Measurements from ENCODE around the gene AKR1C2.
A peak's percentile ranks its signal among the peaks of the same experiment; 100 is the strongest.
"Not testable (repeated sequence)": the region's sequence is repeated elsewhere in the genome, so short reads cannot be mapped to it uniquely, and the experiment has no call there.

The AKR1C2 gene

DNA sequence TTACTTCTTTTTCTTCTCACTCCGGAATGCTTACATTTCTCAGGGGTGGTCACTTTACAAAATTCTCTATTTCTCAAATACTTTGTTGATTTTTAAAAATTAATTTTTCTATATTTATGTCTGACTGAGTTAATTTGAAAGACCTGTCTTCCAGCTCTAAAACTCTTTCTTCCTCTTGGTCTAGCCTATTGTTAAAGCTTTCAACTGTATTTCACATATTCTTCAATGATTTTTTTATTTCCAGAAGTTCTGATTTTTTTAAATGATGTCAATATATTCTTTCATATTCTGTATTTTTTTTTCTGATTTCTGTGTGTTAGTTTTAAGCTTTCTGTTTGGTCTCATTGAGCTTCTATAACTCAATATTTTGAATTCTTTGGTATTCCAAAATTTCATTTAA, 27.3 kb upstream of the AKR1C2 start:
- H3K36me3 ChIP-seq (ENCODE audit: control insufficient read depth in 2 of 2, insufficient read depth in 1 of 2, low read length in 2 of 2) = no peaks in the 10 kb centered on the region
- no peak overlapping the region for H3K27ac ChIP-seq (ENCODE audit: extremely low read depth, low read depth, low read length)
- TF ChIP-seq, protein P1, sequence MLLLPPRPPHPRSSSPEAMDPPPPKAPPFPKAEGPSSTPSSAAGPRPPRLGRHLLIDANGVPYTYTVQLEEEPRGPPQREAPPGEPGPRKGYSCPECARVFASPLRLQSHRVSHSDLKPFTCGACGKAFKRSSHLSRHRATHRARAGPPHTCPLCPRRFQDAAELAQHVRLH (tag by site-specific recombination; IDR thresholded peaks at IDR 0.05) = no peak
- no peak for TF ChIP-seq OVOL3 (tag by site-specific recombination; IDR thresholded peaks at IDR 0.05)
- TF ChIP-seq, protein P2, sequence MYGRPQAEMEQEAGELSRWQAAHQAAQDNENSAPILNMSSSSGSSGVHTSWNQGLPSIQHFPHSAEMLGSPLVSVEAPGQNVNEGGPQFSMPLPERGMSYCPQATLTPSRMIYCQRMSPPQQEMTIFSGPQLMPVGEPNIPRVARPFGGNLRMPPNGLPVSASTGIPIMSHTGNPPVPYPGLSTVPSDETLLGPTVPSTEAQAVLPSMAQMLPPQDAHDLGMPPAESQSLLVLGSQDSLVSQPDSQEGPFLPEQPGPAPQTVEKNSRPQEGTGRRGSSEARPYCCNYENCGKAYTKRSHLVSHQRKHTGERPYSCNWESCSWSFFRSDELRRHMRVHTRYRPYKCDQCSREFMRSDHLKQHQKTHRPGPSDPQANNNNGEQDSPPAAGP (tag by site-specific recombination; IDR thresholded peaks at IDR 0.05) = no peak
- TF ChIP-seq ZXDB (tag by site-specific recombination; IDR thresholded peaks at IDR 0.05) = no peak
- TF ChIP-seq ZNF670 (tag by site-specific recombination; IDR thresholded peaks at IDR 0.05; ENCODE audit: low read depth) = no peak
- no peak for TF ChIP-seq ZNF174 (tag by site-specific recombination; IDR thresholded peaks at IDR 0.05)
- no peak for TF ChIP-seq ZNF768 (tag by site-specific recombination; IDR thresholded peaks at IDR 0.05)
- peak; percentile 43 for TF ChIP-seq SETDB1 (IDR thresholded peaks at IDR 0.05; ENCODE audit: insufficient read length, low read length)
- no peak overlapping the region for H3K4me3 ChIP-seq (ENCODE audit: low read depth, low read length)
- ChIA-PET POLR2A (no interaction called here), CTCF (interaction anchor here (1.5 kb wide), 1 partner anchor 181 kb away, joined by 4 read pairs; no protein-coding TSS in a partner anchor)
- H3K9me3 ChIP-seq (ENCODE audit: control insufficient read depth, insufficient read depth, low read depth, low read length) = no peaks in the 10 kb centered on the region
- H3K4me1 ChIP-seq (ENCODE audit: control insufficient read depth, insufficient read depth, low read length) = no peaks in the 10 kb centered on the region

DNA sequence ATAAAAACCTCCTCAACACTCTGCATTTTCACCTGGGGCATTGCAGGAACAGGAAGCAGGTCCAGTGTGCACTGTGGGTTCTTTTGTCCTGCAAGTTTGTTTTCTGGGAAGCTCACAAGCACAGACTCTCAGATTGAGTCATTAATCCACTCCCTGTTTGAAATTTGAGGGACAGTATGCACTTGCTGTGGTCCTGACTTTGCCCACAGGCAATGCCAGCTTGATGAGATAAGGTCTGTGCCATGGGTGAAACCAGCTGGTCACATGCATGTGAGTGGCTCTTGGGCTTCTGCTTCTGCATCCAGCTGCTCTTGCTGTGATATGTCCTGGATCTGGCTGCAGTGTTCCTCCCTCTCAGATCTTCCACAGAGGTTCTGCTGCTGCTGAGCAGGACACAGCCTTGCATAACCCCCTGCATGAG, 21.8 kb upstream of the AKR1C2 start:
- CTCF ChIA-PET = interaction anchor here (0.5 to 0.8 kb wide), 3 partner anchors 257 to 1029 kb away, joined by 3 to 4 read pairs (median 3); no protein-coding TSS in a partner anchor
- H3K36me3 ChIP-seq (ENCODE audit: control insufficient read depth in 2 of 2, insufficient read depth in 1 of 2, low read length in 2 of 2); H3K4me1 ChIP-seq (ENCODE audit: control insufficient read depth, insufficient read depth, low read length); H3K4me3 ChIP-seq (ENCODE audit: low read depth, low read length); H3K27ac ChIP-seq (ENCODE audit: extremely low read depth, low read depth, low read length); POLR2A ChIA-PET; H3K9me3 ChIP-seq (ENCODE audit: control insufficient read depth, insufficient read depth, low read depth, low read length): not testable (repeated sequence)

DNA sequence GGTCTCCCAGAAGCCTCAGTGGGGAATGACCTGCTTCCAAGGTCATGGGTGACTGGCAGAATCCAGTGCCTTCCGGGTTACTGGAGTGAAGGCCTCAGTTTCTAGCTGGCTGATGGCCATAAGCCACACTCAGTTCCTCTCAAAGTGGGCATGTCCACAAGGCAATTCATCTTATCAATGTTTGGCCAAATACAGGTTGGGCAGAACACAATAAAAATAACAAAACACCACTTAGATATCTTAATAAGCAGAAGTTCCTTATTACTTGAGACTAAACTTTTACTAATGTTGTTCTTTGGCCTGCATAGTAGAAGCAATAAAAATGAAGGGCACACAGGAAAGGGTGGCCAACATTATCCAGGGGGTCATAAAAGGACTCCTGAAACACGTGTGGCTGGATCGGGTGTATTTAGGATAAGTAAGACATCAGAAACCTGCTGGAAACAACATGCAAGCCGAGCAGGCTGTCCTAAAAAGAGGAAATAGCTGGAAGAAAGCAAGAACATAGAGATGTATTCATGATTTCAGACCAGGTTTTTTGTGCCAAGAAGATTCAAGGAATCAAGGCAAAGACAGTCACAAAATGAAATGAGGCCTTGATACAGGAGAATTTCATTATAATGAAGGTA, 19.6 kb upstream of the AKR1C2 start:
- CTCF ChIA-PET = interaction anchor here (0.8 to 1.2 kb wide), 2 partner anchors 67 to 174 kb away, joined by 3 to 5 read pairs; no protein-coding TSS in a partner anchor
- Histone ChIP-seq H3K9me3 (ENCODE audit: control insufficient read depth, insufficient read depth, low read depth, low read length) (no peaks in the 10 kb centered on the region), H3K36me3 (ENCODE audit: control insufficient read depth in 2 of 2, insufficient read depth in 1 of 2, low read length in 2 of 2) (no peaks in the 10 kb centered on the region), H3K4me1 (ENCODE audit: control insufficient read depth, insufficient read depth, low read length) (no peaks in the 10 kb centered on the region), H3K4me3 (ENCODE audit: low read depth, low read length) (no peak overlapping the region), H3K27ac (ENCODE audit: extremely low read depth, low read depth, low read length) (no peak overlapping the region)
- TF ChIP-seq ZNF302 (tag by site-specific recombination; IDR thresholded peaks at IDR 0.05; ENCODE audit: low read depth) (no peak), ZNF169 (tag by site-specific recombination; IDR thresholded peaks at IDR 0.05) (no peak), EGR2 (tag by site-specific recombination; IDR thresholded peaks at IDR 0.05; ENCODE audit: low read depth) (no peak), ZNF202 (tag by site-specific recombination; IDR thresholded peaks at IDR 0.05; ENCODE audit: borderline replicate concordance) (no peak), ZNF404 (tag by site-specific recombination; IDR thresholded peaks at IDR 0.05) (no peak), ZSCAN23 (tag by site-specific recombination; IDR thresholded peaks at IDR 0.05) (no peak), ZBTB20 (tag by site-specific recombination; IDR thresholded peaks at IDR 0.05) (no peak), ZSCAN16 (tag by site-specific recombination; IDR thresholded peaks at IDR 0.05) (no peak), ZNF747 (tag by site-specific recombination; IDR thresholded peaks at IDR 0.05) (no peak)
- TF ChIP-seq, protein P3, sequence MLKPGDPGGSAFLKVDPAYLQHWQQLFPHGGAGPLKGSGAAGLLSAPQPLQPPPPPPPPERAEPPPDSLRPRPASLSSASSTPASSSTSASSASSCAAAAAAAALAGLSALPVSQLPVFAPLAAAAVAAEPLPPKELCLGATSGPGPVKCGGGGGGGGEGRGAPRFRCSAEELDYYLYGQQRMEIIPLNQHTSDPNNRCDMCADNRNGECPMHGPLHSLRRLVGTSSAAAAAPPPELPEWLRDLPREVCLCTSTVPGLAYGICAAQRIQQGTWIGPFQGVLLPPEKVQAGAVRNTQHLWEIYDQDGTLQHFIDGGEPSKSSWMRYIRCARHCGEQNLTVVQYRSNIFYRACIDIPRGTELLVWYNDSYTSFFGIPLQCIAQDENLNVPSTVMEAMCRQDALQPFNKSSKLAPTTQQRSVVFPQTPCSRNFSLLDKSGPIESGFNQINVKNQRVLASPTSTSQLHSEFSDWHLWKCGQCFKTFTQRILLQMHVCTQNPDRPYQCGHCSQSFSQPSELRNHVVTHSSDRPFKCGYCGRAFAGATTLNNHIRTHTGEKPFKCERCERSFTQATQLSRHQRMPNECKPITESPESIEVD (tag by site-specific recombination; IDR thresholded peaks at IDR 0.05) = no peak
- TF ChIP-seq, protein P2 (tag by site-specific recombination; IDR thresholded peaks at IDR 0.05) = no peak
- POLR2A ChIA-PET = no interaction called here

DNA sequence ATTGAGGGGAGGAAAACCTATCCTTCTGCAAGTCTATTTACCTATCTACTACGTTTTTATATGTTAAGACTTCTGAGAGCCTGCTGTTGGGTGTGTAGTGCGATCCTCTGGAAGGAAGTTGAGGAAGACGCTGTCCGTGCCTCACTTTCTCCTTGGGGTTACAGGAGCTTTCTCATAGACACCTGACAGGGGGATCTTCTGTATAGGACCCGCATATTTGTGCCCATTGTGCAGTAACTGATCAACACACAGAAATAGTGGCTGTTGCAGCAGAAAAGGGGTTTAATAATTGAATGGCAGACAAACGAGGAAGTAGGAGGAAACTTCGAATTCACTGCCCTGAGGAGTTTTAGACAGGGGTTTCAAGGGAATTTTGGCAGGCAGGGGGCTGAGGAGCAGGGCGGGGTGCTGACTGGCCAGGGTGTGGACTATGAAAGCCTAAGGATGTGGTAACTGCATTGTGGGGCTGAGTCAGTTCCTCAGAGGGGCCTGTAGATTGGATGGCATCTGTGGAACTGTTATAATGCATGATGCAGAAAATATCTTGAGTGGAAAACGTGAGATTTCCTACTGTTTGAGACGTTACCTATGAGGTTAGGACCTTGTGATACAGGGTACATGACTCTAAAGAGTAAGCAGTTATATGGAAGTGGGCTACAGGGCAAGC, 18.1 kb upstream of the AKR1C2 start:
- POLR2A ChIA-PET; H3K4me1 ChIP-seq (ENCODE audit: control insufficient read depth, insufficient read depth, low read length); H3K4me3 ChIP-seq (ENCODE audit: low read depth, low read length); H3K36me3 ChIP-seq (ENCODE audit: control insufficient read depth in 2 of 2, insufficient read depth in 1 of 2, low read length in 2 of 2); H3K9me3 ChIP-seq (ENCODE audit: control insufficient read depth, insufficient read depth, low read depth, low read length); CTCF ChIA-PET; H3K27ac ChIP-seq (ENCODE audit: extremely low read depth, low read depth, low read length): not testable (repeated sequence)

DNA sequence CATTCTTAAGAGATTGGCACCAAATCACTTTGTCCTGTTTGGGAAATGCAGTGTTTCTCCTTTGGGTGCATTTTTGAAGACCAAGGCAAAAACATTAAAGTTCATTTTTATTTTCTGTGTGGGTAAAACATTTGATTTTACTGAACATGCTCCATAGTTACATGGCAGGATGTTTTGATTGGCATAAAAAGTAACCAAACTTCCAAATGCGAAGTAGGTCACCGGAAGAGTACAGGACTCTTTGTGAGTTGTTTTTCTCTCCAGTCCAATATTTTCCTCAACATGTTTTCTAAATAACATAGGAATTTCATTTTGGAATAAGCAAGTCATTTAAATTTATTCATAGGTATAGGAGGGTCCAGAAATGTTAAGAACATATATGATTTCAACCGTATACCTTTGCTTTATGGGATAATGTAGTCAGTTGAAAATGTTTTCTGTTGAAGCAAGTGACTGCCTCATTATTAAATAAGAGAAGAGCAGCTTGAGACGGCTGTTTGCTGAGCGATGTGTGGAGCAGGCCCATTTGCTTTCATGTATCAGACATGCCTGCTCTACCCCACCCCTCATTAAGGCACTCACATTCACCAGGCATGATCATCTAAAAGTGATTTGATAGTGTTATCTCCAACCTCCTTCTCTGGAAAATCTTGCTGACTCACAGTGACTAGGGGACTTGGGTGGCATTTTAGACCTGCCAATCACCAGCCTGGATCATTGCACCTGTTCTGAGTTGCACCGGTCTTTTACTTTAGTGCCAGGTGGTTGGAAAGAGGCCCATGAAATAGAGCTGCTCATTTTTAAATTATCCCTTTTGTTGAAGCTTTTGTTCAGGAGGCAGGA, 16.3 kb upstream of the AKR1C2 start:
- H3K9me3 ChIP-seq (ENCODE audit: control insufficient read depth, insufficient read depth, low read depth, low read length); H3K36me3 ChIP-seq (ENCODE audit: control insufficient read depth in 2 of 2, insufficient read depth in 1 of 2, low read length in 2 of 2); H3K4me3 ChIP-seq (ENCODE audit: low read depth, low read length); H3K27ac ChIP-seq (ENCODE audit: extremely low read depth, low read depth, low read length); CTCF ChIA-PET; POLR2A ChIA-PET; H3K4me1 ChIP-seq (ENCODE audit: control insufficient read depth, insufficient read depth, low read length): not testable (repeated sequence)
